BE2C (cell line): ENCODE data around the gene HSD17B1.
"Not testable (repeated sequence)": the region's sequence is repeated elsewhere in the genome, so short reads cannot be mapped to it uniquely, and the experiment has no call there.

Experiments
- DNase-seq: peaks from one replicate; pipeline ENCODE4 v3.0.0-alpha.2; 2020
- H3K27me3 ChIP-seq: fragments of 250-450 bp; sonication (Bioruptor Pico); 2 replicates; pipeline ENCODE4 v1.5.1; 2020; ENCODE audit warnings: mild to moderate bottlenecking
- H3K36me3 ChIP-seq: fragments of 250-450 bp; sonication (Bioruptor Pico); 2 replicates; pipeline ENCODE4 v1.5.1; 2020; ENCODE audit warnings: mild to moderate bottlenecking
- H3K4me1 ChIP-seq: fragments of 250-450 bp; sonication (Bioruptor Pico); 2 replicates; pipeline ENCODE4 v1.5.1; 2020
- H3K4me3 ChIP-seq: 2 replicates; pipeline ENCODE4 v1.5.1; 2011; ENCODE audit warnings: low read depth, low read length
- H3K9me3 ChIP-seq: fragments of 250-450 bp; sonication (Bioruptor Pico); 2 replicates; pipeline ENCODE4 v1.5.1; 2020
- CTCF ChIP-seq: IDR thresholded peaks from 2 replicates; pipeline ENCODE4 v1.5.1; 2012; ENCODE audit warnings: mild to moderate bottlenecking, low read depth, low read length

Gene HSD17B1

GRCh38 chr17:42543190-42544079 is 9.3 kb upstream of the HSD17B1 start:
- no peak for DNase-seq

GRCh38 chr17:42544874-42545283 is 7.8 kb upstream of the HSD17B1 start:
- Histone ChIP-seq H3K27me3 (no peaks in the 10 kb centered on the region), H3K9me3 (no peaks in the 10 kb centered on the region), H3K4me3 (no peak overlapping the region), H3K36me3 (peaks cover 5% of the 10 kb centered on the region), H3K4me1 (no peaks in the 10 kb centered on the region)
- DNase-seq, result no peak
- TF ChIP-seq CTCF, result no peak

More at GRCh38 chr17:42543190-42544079, 9.3 kb upstream of the HSD17B1 start:
- H3K4me1 ChIP-seq, result no peaks in the 10 kb centered on the region
- H3K9me3 ChIP-seq, result no peaks in the 10 kb centered on the region
- peaks cover 15% of the 10 kb centered on the region for H3K36me3 ChIP-seq
- no peak for TF ChIP-seq CTCF
- H3K4me3 ChIP-seq, result no peak overlapping the region
- no peaks in the 10 kb centered on the region for H3K27me3 ChIP-seq

GRCh38 chr17:42545755-42546505 is 6.8 kb upstream of the HSD17B1 start:
- not testable (repeated sequence) for H3K4me1 ChIP-seq, H3K27me3 ChIP-seq, H3K9me3 ChIP-seq, H3K36me3 ChIP-seq, H3K4me3 ChIP-seq, DNase-seq

- Histone ChIP-seq H3K4me3 (no peak overlapping the region), H3K9me3 (no peaks in the 10 kb centered on the region), H3K36me3 (peaks cover 5% of the 10 kb centered on the region), H3K4me1 (no peaks in the 10 kb centered on the region), H3K27me3 (no peaks in the 10 kb centered on the region)
- no peak for TF ChIP-seq CTCF
- DNase-seq, result no peak
Measured at GRCh38 chr17:42547001-42547461, 5.7 kb upstream of the HSD17B1 start.

GRCh38 chr17:42547698-42548069 is 5.0 kb upstream of the HSD17B1 start:
- Histone ChIP-seq H3K4me1 (no peaks in the 10 kb centered on the region), H3K36me3 (peaks cover 5% of the 10 kb centered on the region), H3K27me3 (no peaks in the 10 kb centered on the region), H3K4me3 (no peak overlapping the region), H3K9me3 (no peaks in the 10 kb centered on the region)
- no peak for TF ChIP-seq CTCF
- DNase-seq, result no peak

GRCh38 chr17:42548070-42548837 is 4.5 kb upstream of the HSD17B1 start:
- Histone ChIP-seq H3K27me3 (no peaks in the 10 kb centered on the region), H3K9me3 (no peaks in the 10 kb centered on the region), H3K36me3 (peaks cover 5% of the 10 kb centered on the region), H3K4me3 (peak overlapping the region; percentile 54), H3K4me1 (no peaks in the 10 kb centered on the region)
- TF ChIP-seq CTCF, result peak; percentile 55
- DNase-seq, result peak; percentile 77
